B cell (primary cell): ENCODE data around the gene STMN3.

ENCODE experiments used
- EZH2 ChIP-seq: IDR thresholded peaks from 2 replicates; pipeline ENCODE4 v1.6.1; 2012; ENCODE audit warnings: borderline replicate concordance, low read depth, mild to moderate bottlenecking, moderate library complexity, low read length; ENCODE audit not compliant: insufficient read depth, poor library complexity, severe bottlenecking
- TF ChIP-seq, protein P1 (sequence below): fragments of 200-600 bp; IDR thresholded peaks from one replicate; pipeline ENCODE4 v1.8.0; 2022; ENCODE audit warnings: antibody characterized with exemption, mild to moderate bottlenecking

GRCh38 chr20:63591786-63592355, 61.4 kb downstream of the STMN3 start:
- TF ChIP-seq, protein P1, sequence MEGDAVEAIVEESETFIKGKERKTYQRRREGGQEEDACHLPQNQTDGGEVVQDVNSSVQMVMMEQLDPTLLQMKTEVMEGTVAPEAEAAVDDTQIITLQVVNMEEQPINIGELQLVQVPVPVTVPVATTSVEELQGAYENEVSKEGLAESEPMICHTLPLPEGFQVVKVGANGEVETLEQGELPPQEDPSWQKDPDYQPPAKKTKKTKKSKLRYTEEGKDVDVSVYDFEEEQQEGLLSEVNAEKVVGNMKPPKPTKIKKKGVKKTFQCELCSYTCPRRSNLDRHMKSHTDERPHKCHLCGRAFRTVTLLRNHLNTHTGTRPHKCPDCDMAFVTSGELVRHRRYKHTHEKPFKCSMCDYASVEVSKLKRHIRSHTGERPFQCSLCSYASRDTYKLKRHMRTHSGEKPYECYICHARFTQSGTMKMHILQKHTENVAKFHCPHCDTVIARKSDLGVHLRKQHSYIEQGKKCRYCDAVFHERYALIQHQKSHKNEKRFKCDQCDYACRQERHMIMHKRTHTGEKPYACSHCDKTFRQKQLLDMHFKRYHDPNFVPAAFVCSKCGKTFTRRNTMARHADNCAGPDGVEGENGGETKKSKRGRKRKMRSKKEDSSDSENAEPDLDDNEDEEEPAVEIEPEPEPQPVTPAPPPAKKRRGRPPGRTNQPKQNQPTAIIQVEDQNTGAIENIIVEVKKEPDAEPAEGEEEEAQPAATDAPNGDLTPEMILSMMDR: no peak
- no peak for TF ChIP-seq EZH2
